H4 (cell line): ENCODE measurements around the gene NDUFA11. TPM values are rescaled to one million over a fixed set of nuclear protein-coding genes. Genes with fewer than 3 reads are reported as not detected.

ENCODE experiments used
- DNase-seq: peaks from one replicate; pipeline ENCODE4 v3.0.0-alpha.2; 2015; ENCODE audit warnings: low spot score
- total RNA-seq: library from RNA; depleted of rRNA; stranded (reverse); fragments of >200 nt; shearing (Covaris generic); gene quantifications from 2 replicates; pipeline ENCODE4 v1.2.3, GENCODE V29; 2014

Gene NDUFA11
- total RNA-seq, 1 experiment from 2014 or later, result 281 TPM

- DNase-seq, result no peak
These were observed 29.1 kb upstream of the NDUFA11 start for GRCh38 chr19:5932609-5933262.

DNA sequence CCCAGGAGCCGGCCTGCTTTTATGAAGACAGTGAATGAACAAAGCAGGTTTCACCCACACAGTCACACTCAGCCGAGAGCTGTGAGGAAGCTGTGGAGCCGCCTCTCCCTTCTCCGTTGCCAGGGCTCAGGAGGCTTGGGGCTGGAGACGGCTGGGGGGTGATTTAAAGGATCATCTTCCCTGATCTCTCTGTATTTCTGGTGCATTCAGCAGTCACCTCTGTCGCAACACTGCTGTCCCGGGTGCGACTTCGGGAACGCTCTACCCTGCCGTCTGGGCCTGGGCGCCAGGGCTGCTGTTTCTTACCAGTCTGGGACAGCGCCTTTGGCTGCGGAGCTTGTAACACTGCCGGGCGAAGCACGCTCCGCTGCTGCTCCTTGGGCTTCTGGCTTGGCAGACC is 28.6 kb upstream of the NDUFA11 start:
- DNase-seq, result no peak

- DNase-seq, result no peak
These were observed 27.7 kb upstream of the NDUFA11 start for GRCh38 chr19:5931251-5931650.

DNA sequence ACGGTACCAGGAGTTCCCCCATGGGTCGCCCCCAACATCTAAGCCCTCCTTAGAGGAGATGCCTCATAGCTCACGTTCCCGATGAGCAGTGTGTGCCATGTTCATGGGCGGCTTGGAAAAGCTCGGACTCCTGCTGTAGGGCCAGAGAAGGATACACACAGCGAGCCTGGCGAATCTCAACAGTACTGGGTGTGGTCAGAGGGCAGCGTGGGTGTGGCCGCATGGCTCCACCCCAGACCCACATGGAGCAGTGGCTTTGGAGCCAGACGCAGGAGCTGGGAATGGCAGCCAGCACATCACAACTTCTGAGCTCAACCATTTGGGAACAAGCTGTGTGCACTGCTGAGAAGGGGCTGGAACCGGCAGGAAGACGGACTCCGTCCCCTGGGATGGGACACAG is 26.0 kb upstream of the NDUFA11 start:
- DNase-seq, result no peak

GRCh38 chr19:5929179-5929578 is 25.6 kb upstream of the NDUFA11 start:
- no peak for DNase-seq

GRCh38 chr19:5927441-5927821 is 23.8 kb upstream of the NDUFA11 start:
- no peak for DNase-seq

- no peak for DNase-seq
These were observed 23.3 kb upstream of the NDUFA11 start for GRCh38 chr19:5926641-5927440.

DNA sequence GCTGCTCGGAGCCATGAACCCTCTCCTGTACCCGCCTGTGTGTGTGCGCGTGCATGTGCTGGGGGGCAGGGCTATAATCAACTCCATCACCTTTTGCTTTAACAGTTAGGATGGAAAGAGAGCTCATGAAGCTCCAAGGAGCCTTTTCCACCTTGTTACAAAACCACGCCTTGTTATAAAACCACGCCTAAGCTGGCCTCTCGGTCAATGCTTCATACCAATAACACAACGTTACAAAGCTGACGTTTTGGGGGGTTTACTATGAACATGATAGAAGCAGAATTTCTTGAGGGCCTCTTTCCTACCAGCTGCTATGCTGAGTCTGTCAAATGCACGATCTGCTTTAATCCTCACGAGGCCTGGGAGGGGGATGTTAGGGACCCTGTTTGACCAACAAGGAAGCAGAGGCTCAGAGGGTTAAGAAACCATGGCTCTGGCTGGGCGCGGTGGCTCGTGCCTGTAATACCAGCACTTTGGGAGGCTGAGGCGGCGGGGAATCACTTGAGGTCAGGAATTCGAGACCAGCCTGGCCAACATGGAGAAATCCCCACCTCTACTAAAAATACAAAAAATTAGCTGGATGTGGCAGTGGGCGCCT is 22.3 kb upstream of the NDUFA11 start:
- no peak for DNase-seq

DNA sequence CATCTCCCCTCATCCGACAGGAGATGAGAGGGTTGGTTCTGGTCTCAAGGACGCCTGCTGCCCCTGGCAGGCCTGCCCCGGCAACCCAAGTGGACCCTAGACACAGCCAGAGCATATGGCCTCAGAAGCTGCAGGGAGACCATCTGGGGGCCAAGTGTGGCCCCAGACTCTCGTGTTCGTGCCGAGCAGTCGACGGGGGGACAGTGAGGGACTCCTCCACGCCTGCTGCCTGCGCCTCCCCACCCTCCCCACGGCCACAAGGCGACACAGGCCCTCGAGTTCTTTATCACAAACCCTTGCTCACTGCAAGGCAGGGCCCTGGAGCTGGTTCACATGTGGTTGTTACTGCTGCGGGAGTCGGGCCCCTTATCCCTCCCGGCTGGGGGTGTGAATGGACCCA is 19.8 kb upstream of the NDUFA11 start:
- DNase-seq, result no peak

DNA sequence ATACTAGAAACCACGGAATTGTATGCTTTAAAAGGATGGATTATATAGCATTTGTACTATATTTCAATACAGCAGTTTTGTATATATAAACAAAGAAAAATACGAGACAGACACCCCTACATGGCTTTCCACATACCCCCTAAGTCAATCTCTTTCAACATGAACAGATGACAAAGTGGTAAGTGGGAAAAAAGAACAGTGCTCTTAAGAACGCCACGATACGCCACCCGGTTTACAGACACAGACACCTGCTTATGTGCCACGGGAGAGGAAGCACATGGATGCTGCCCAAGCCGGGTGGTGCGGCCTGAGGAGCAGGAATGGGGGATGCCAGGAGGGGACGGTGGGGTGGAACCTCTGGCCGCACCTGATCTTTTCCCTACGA is 18.6 kb upstream of the NDUFA11 start:
- no peak for DNase-seq

DNA sequence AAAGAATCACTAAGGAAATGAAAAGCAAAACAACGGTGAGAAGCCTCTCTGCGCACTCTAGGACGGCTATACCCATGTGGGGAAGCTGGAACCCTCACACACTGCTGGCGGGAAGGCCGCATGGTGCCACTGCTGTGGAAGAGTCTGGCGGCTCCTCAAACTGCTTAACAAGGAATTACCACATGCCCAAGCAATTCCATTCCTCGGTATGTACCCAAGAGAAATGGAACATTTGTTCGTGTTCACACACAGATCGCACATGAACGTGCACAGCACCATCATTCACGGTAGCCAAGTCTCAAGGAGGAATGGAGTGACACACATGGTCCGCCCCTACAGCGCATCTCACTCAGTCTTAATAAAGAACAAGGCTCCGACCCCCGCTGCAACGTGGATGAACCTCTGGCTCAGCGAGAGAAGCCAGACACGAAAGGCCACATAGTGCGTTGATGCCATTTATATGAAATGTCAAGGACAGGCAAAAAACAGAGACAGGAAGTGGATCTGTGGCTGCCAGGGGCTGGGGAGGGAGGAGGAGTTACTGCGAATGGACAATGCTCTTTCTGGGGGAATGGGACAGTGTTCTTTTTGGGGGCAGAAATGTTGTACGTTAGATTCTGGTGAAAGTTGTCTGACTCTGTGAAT is 18.0 kb upstream of the NDUFA11 start:
- DNase-seq, result no peak

DNA sequence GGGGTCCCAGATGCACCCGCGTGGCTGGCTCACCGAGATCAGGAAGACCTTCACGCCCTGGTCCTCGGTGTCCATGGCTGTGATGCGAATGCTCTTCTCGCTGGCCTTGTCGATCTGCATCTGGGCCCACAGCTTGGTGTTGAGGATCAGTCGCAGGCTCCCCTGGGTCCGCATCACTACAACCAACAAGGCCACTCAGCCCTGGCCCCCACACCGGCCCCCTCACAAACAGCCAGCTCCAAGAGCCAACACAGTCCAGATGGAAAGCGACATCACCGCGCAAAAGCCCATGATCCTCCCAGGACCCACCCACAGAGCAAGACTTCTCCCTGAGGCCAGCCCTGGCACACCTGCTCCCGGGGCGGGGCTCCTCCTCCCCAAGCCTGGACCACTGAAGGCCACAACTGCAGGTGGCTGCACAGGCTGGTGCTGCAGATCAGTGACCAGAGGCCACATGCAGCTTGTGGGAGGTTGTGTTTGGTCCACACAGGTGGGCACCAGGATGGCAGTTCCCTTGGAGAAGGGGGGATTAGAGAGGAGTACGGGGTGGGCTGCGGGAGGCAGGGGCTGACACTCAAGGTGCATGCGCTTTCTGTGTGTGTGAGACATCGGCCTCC is 15.0 kb upstream of the NDUFA11 start:
- DNase-seq, result no peak

DNA sequence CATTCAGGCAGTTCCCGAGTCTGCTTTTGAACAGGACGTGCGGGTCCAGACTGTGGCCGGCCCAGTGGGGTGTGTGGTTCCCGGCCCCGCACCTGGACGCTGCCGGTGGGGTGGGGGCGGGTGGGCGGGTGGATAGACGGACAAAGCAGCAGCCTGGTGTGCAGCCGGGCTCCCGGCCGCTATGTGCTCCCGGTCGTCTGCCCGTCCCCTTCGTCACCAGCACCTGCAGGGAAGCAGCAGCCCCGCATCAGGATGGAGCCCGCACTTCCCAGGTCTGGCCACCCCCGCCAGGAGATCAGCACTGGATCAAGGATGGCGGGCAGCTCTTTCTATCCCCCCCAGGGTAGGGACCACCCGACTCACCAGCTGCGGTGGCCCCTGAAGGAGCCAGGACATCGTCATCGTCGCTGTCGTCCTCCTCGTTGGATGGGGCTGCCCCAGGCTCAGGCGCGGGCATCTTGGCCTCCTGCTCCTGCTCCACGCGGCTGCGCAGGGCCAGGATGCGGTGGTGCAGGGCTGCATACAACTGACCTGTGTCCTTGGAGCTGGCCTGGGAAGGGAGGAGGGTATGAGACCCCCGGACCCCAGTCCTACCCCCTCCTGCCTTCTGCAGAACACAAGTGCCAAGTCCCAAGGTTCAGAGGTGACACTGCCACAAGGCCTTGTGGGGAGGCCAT is 14.0 kb upstream of the NDUFA11 start:
- DNase-seq, result no peak

DNA sequence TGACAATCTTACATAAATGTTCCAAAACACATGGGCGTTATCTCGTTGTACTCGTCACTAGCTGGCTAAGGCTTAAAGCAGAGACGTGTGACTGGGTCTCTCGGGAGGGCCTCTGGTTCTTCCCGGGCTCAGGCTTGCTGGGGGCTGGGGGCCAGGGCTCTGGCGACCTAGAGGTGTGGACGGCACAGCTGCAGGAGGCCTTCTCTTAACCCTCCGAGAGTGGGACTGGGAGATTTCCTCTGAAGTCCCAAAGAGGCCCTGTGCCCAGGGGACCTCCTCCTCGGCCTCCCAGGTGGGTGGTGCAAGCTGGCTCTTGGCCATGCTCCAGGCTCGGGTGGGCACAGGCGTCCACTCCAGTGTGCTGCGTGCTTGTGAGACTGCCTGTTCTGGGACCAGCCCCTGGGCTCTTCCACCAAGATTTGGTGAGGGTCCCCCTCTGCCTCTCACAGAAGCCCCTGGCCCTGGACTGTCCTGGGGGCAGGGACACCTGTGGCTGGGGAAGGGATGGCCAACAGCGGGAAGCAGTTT is 12.7 kb upstream of the NDUFA11 start:
- no peak for DNase-seq

- DNase-seq, result no peak
These were observed 12.2 kb upstream of the NDUFA11 start for GRCh38 chr19:5915782-5916165.

GRCh38 chr19:5914946-5915781 is 11.6 kb upstream of the NDUFA11 start:
- no peak for DNase-seq

GRCh38 chr19:5914358-5914774 is 10.8 kb upstream of the NDUFA11 start:
- DNase-seq, result no peak

GRCh38 chr19:5913739-5914357 is 10.3 kb upstream of the NDUFA11 start, which contains the start of gene CAPS:
Gene CAPS, plus strand, starts transcription at chr19:5914254. Its CDS starts 153 bp downstream, at chr19:5914407.
- peak; percentile 61 for DNase-seq

DNA sequence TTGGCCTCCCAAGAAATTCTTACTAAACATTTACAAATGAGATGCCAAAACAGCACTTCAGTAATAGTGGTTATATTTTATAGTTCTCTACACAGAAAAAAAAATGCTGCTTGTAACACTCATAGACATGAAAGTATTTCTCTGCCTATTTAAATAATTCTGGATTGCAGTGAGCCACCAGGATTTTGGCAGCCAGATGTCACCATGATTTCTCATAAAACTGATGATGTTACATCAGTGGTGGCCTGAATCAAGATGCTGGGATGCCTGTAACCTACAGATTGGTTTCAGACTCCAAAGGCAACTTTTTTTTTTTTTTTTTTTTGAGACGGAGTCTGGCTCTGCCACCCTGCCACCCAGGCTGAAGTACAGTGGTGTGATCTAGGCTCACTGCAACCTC is 7.8 kb upstream of the NDUFA11 start:
- DNase-seq, result no peak

DNA sequence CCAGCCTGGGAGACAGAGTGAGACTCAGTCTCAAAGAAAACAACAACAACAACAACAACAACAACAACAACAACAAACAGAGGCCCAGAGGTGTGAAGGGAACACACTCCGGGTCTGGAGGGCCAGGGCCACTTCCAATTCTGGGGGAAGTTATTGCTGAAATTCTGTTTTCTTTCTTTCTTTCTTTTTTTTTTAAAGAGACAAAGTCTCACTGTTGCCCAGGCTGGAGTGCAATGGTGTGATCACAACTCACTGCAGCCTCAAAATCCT is 7.0 kb upstream of the NDUFA11 start:
- no peak for DNase-seq
